ENCODE measurements around the gene RERGL. TPM values are rescaled to one million over a fixed set of nuclear protein-coding genes. Genes with fewer than 3 reads are reported as not detected.

RERGL gene
- not detected in 2 replicates for total RNA-seq (2014; rRNA removed; shearing (Covaris generic); ENCODE audit: low replicate concordance)

DNA sequence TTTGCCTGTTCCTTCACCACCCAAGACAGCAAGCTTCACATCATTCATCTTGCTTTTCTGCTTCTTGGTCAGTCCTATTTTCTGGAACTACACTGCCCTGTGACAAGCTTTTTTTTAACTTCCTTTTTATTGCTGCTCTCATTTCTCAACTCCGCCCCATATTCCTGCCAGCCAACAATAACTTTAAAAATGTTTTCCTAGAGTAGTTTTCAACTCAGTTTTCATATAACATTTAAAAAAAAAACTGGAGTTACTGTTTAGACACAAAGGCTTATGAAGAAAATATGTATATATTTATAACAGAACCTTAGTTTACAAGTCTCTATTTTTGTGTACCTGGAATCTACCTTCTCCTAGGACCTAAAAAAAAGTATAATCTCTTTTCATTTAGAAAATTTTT lies at the start of gene RERGL:
Gene RERGL (minus strand): TSS at position 101 of the 400 bp plus-strand sequence. CDS start 53 bp downstream, at position 48.
- Histone ChIP-seq H3K36me3 (ENCODE audit: insufficient read depth, low read length) (no peaks in the 10 kb centered on the region), H3K27ac (ENCODE audit: low read length) (no peak within 1 kb of the TSS), H3K9me2 (replicated peaks; ENCODE audit: insufficient read depth, low read length) (no peaks in the 10 kb centered on the region), H3K27me3 (ENCODE audit: low read length) (no peaks in the 10 kb centered on the region), H3K4me3 (ENCODE audit: low read length) (no peak within 1 kb of the TSS), H3K79me2 (ENCODE audit: low read length) (no peaks in the 10 kb centered on the region), H3K4me2 (ENCODE audit: low read depth, low read length, poor library complexity, severe bottlenecking) (no peak within 1 kb of the TSS), H3K9ac (ENCODE audit: low read length) (no peak within 1 kb of the TSS), H2AFZ (ENCODE audit: low read length) (no peak within 1 kb of the TSS), H3K9me3 (ENCODE audit: low read length) (peaks cover 13% of the 10 kb centered on the region; the same call in 1 of the 2 replicates), H4K20me1 (ENCODE audit: insufficient read depth, low read depth, low read length) (no peaks in the 10 kb centered on the region), H3K4me1 (ENCODE audit: low read length) (no peaks in the 10 kb centered on the region)
- DNase-seq: no peak

DNA sequence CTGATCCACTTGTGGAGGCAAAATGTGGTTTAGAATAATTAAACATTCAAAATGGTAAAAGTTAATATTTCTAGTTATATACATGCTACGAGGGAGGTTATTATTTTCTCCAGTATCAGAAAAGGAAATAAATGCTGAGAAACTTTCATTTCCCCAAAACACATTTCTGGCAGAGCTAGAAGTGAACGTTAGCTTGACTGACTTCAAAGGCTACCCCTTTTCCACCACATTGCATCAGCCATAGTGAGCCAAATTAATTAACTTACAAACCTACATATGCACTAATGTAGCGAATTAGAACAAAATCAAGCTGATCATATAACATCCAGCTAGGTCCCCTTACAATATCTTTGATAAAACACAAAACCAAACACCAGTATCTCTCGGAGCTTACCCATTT lies 49.3 kb upstream of the RERGL start:
- Histone ChIP-seq H3K4me1 (ENCODE audit: low read length) (no peaks in the 10 kb centered on the region), H3K4me2 (ENCODE audit: low read depth, low read length, poor library complexity, severe bottlenecking) (no peak overlapping the region), H3K9ac (ENCODE audit: low read length) (no peak overlapping the region), H3K27me3 (ENCODE audit: low read length) (no peaks in the 10 kb centered on the region), H3K4me3 (ENCODE audit: low read length) (no peak overlapping the region), H3K79me2 (ENCODE audit: low read length) (no peaks in the 10 kb centered on the region), H3K9me2 (replicated peaks; ENCODE audit: insufficient read depth, low read length) (no peaks in the 10 kb centered on the region), H2AFZ (ENCODE audit: low read length) (no peak overlapping the region), H3K36me3 (ENCODE audit: insufficient read depth, low read length) (no peaks in the 10 kb centered on the region), H3K27ac (ENCODE audit: low read length) (no peak overlapping the region), H3K9me3 (ENCODE audit: low read length) (no peaks in the 10 kb centered on the region), H4K20me1 (ENCODE audit: insufficient read depth, low read depth, low read length) (no peaks in the 10 kb centered on the region)
- DNase-seq: no peak

- Histone ChIP-seq H3K27ac (ENCODE audit: low read length) (no peak overlapping the region), H3K79me2 (ENCODE audit: low read length) (no peaks in the 10 kb centered on the region), H3K9me2 (replicated peaks; ENCODE audit: insufficient read depth, low read length) (no peaks in the 10 kb centered on the region), H3K9ac (ENCODE audit: low read length) (no peak overlapping the region), H3K4me1 (ENCODE audit: low read length) (no peaks in the 10 kb centered on the region), H3K9me3 (ENCODE audit: low read length) (no peaks in the 10 kb centered on the region), H3K4me2 (ENCODE audit: low read depth, low read length, poor library complexity, severe bottlenecking) (no peak overlapping the region), H3K36me3 (ENCODE audit: insufficient read depth, low read length) (no peaks in the 10 kb centered on the region), H2AFZ (ENCODE audit: low read length) (no peak overlapping the region), H3K27me3 (ENCODE audit: low read length) (no peaks in the 10 kb centered on the region), H4K20me1 (ENCODE audit: insufficient read depth, low read depth, low read length) (no peaks in the 10 kb centered on the region), H3K4me3 (ENCODE audit: low read length) (no peak overlapping the region)
- DNase-seq: no peak
These were observed 45.5 kb upstream of the RERGL start for GRCh38 chr12:18135509-18135908.

DNA sequence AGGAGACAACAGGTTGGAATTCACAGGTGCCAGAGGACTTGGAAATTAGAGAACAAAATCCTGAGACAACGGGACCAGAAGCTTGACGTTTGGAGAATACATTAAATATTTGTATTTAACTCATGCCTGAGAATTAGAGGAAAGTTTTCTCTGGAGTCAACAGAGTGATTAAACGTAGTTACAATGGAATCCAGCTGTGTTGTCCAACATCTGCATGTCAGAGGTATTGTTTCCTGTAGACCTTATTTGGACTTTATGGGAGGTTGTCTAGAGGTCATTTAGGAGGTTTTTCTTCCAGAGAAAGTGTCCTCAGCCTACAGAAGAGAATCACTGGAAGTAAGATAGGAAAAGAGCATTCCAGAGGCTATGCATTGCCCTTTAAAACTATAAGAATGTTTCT lies 45.1 kb upstream of the RERGL start:
- Histone ChIP-seq H3K4me3 (ENCODE audit: low read length) (no peak overlapping the region), H3K9me2 (replicated peaks; ENCODE audit: insufficient read depth, low read length) (no peaks in the 10 kb centered on the region), H3K36me3 (ENCODE audit: insufficient read depth, low read length) (no peaks in the 10 kb centered on the region), H3K27me3 (ENCODE audit: low read length) (no peaks in the 10 kb centered on the region), H3K9ac (ENCODE audit: low read length) (no peak overlapping the region), H3K9me3 (ENCODE audit: low read length) (no peaks in the 10 kb centered on the region), H3K79me2 (ENCODE audit: low read length) (no peaks in the 10 kb centered on the region), H3K4me2 (ENCODE audit: low read depth, low read length, poor library complexity, severe bottlenecking) (no peak overlapping the region), H2AFZ (ENCODE audit: low read length) (no peak overlapping the region), H4K20me1 (ENCODE audit: insufficient read depth, low read depth, low read length) (no peaks in the 10 kb centered on the region), H3K27ac (ENCODE audit: low read length) (no peak overlapping the region), H3K4me1 (ENCODE audit: low read length) (no peaks in the 10 kb centered on the region)
- DNase-seq: no peak

DNA sequence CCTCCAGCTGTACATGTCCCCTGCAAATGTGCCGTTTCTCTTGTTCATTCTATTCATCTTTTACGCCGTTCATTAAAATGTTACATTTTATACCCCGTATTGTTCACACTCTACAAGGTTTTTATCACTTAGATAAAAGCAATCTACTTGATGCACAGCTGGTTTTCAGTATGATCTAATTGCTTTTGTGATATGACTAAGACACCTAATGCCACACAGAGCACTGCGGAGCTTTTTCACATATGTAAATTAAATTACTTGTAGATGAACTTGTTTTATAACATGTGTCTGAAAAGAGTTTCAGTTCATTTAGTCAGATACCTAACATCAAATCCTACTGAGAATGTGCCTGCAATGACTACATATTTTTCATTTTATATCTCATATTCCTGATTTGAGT lies 40.9 kb upstream of the RERGL start:
- no peak overlapping the region for H3K27ac ChIP-seq (ENCODE audit: low read length)
- no peaks in the 10 kb centered on the region for H3K79me2 ChIP-seq (ENCODE audit: low read length)
- no peaks in the 10 kb centered on the region for H4K20me1 ChIP-seq (ENCODE audit: insufficient read depth, low read depth, low read length)
- H3K4me1 ChIP-seq (ENCODE audit: low read length): no peaks in the 10 kb centered on the region
- H2AFZ ChIP-seq (ENCODE audit: low read length): no peak overlapping the region
- no peak overlapping the region for H3K4me3 ChIP-seq (ENCODE audit: low read length)
- no peaks in the 10 kb centered on the region for H3K27me3 ChIP-seq (ENCODE audit: low read length)
- no peaks in the 10 kb centered on the region for H3K9me2 ChIP-seq (replicated peaks; ENCODE audit: insufficient read depth, low read length)
- H3K4me2 ChIP-seq (ENCODE audit: low read depth, low read length, poor library complexity, severe bottlenecking): no peak overlapping the region
- 0 out of 2 replicates have a peak, but pooled peaks cover 3% of the 10 kb centered on the region for H3K9me3 ChIP-seq (ENCODE audit: low read length)
- no peak for DNase-seq
- H3K36me3 ChIP-seq (ENCODE audit: insufficient read depth, low read length): no peaks in the 10 kb centered on the region
- no peak overlapping the region for H3K9ac ChIP-seq (ENCODE audit: low read length)

GRCh38 chr12:18123707-18124106 lies 33.7 kb upstream of the RERGL start:
- Histone ChIP-seq H3K4me1 (ENCODE audit: low read length) (no peaks in the 10 kb centered on the region), H3K9me3 (ENCODE audit: low read length) (peaks cover 9% of the 10 kb centered on the region; the same call in 1 of the 2 replicates), H3K27ac (ENCODE audit: low read length) (no peak overlapping the region), H3K36me3 (ENCODE audit: insufficient read depth, low read length) (no peaks in the 10 kb centered on the region), H4K20me1 (ENCODE audit: insufficient read depth, low read depth, low read length) (no peaks in the 10 kb centered on the region), H3K9ac (ENCODE audit: low read length) (no peak overlapping the region), H3K27me3 (ENCODE audit: low read length) (no peaks in the 10 kb centered on the region), H3K4me2 (ENCODE audit: low read depth, low read length, poor library complexity, severe bottlenecking) (no peak overlapping the region), H2AFZ (ENCODE audit: low read length) (no peak overlapping the region), H3K79me2 (ENCODE audit: low read length) (no peaks in the 10 kb centered on the region), H3K4me3 (ENCODE audit: low read length) (no peak overlapping the region), H3K9me2 (replicated peaks; ENCODE audit: insufficient read depth, low read length) (no peaks in the 10 kb centered on the region)
- DNase-seq: no peak

- DNase-seq: no peak
- H4K20me1 ChIP-seq (ENCODE audit: insufficient read depth, low read depth, low read length): no peaks in the 10 kb centered on the region
These were observed 30.9 kb upstream of the RERGL start for GRCh38 chr12:18120899-18121298.

DNA sequence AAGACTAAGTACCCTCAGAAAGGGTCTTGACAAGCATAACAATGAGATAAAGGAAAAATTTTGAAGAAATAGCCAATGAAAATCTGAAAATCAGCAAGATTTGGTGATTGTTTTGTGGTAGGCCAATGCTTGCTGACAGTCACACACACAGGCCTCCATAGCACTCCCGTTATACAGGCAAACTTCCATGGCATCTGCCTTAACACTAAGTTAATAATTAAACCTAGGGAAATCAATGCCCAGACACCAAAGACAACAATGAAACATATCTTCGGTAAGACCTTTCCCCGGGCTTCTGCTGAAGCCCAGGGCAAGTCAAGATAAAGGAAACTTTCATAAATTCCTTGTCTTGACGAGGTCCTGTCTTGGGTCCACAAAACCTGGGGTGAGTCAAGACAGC lies 18.6 kb upstream of the RERGL start:
- Histone ChIP-seq H3K27me3 (ENCODE audit: low read length) (no peaks in the 10 kb centered on the region), H3K79me2 (ENCODE audit: low read length) (no peaks in the 10 kb centered on the region)

More at GRCh38 chr12:18120899-18121298, 30.9 kb upstream of the RERGL start:
- Histone ChIP-seq H2AFZ (ENCODE audit: low read length) (no peak overlapping the region), H3K4me3 (ENCODE audit: low read length) (no peak overlapping the region), H3K9me3 (ENCODE audit: low read length) (peaks cover 6% of the 10 kb centered on the region; the same call in 1 of the 2 replicates), H3K79me2 (ENCODE audit: low read length) (no peaks in the 10 kb centered on the region), H3K36me3 (ENCODE audit: insufficient read depth, low read length) (no peaks in the 10 kb centered on the region), H3K9ac (ENCODE audit: low read length) (no peak overlapping the region), H3K27me3 (ENCODE audit: low read length) (no peaks in the 10 kb centered on the region), H3K9me2 (replicated peaks; ENCODE audit: insufficient read depth, low read length) (no peaks in the 10 kb centered on the region), H3K4me1 (ENCODE audit: low read length) (no peaks in the 10 kb centered on the region), H3K27ac (ENCODE audit: low read length) (no peak overlapping the region), H3K4me2 (ENCODE audit: low read depth, low read length, poor library complexity, severe bottlenecking) (no peak overlapping the region)

GRCh38 chr12:18103624-18104023 lies 13.6 kb upstream of the RERGL start:
- H3K9me2 ChIP-seq (replicated peaks; ENCODE audit: insufficient read depth, low read length): no peaks in the 10 kb centered on the region; the same call in 1 of the 2 replicates
- H3K4me2 ChIP-seq (ENCODE audit: low read depth, low read length, poor library complexity, severe bottlenecking): no peak overlapping the region
- no peak overlapping the region for H3K27ac ChIP-seq (ENCODE audit: low read length)
- no peak overlapping the region for H2AFZ ChIP-seq (ENCODE audit: low read length)
- no peaks in the 10 kb centered on the region for H3K36me3 ChIP-seq (ENCODE audit: insufficient read depth, low read length)
- DNase-seq: no peak
- no peak overlapping the region for H3K9ac ChIP-seq (ENCODE audit: low read length)
- H3K4me1 ChIP-seq (ENCODE audit: low read length): no peaks in the 10 kb centered on the region
- H3K27me3 ChIP-seq (ENCODE audit: low read length): no peaks in the 10 kb centered on the region
- H4K20me1 ChIP-seq (ENCODE audit: insufficient read depth, low read depth, low read length): no peaks in the 10 kb centered on the region
- no peak overlapping the region for H3K4me3 ChIP-seq (ENCODE audit: low read length)
- no peaks in the 10 kb centered on the region for H3K79me2 ChIP-seq (ENCODE audit: low read length)
- peaks cover 25% of the 10 kb centered on the region for H3K9me3 ChIP-seq (ENCODE audit: low read length)

More for the DNA sequence above, 18.6 kb upstream of the RERGL start:
- Histone ChIP-seq H2AFZ (ENCODE audit: low read length) (no peak overlapping the region), H3K4me2 (ENCODE audit: low read depth, low read length, poor library complexity, severe bottlenecking) (no peak overlapping the region), H3K9me2 (replicated peaks; ENCODE audit: insufficient read depth, low read length) (no peaks in the 10 kb centered on the region; the same call in 1 of the 2 replicates), H3K9ac (ENCODE audit: low read length) (no peak overlapping the region), H4K20me1 (ENCODE audit: insufficient read depth, low read depth, low read length) (no peaks in the 10 kb centered on the region), H3K4me1 (ENCODE audit: low read length) (no peaks in the 10 kb centered on the region), H3K27ac (ENCODE audit: low read length) (no peak overlapping the region), H3K4me3 (ENCODE audit: low read length) (no peak overlapping the region), H3K9me3 (ENCODE audit: low read length) (peaks cover 13% of the 10 kb centered on the region), H3K36me3 (ENCODE audit: insufficient read depth, low read length) (no peaks in the 10 kb centered on the region)
- DNase-seq: no peak

Measured in Karpas-422 (cell line).